Colon (tissue), 2 donors: ENCODE results near the gene PDGFA.

ENCODE experiments used
- FAIRE-seq: peaks from 2 replicates; lab custom pipeline; 2012; peaks lifted over from hg19 to GRCh38; lab: Jason Lieb, UNC
- donor health status: control.
- donor health status: control.

PDGFA gene

DNA sequence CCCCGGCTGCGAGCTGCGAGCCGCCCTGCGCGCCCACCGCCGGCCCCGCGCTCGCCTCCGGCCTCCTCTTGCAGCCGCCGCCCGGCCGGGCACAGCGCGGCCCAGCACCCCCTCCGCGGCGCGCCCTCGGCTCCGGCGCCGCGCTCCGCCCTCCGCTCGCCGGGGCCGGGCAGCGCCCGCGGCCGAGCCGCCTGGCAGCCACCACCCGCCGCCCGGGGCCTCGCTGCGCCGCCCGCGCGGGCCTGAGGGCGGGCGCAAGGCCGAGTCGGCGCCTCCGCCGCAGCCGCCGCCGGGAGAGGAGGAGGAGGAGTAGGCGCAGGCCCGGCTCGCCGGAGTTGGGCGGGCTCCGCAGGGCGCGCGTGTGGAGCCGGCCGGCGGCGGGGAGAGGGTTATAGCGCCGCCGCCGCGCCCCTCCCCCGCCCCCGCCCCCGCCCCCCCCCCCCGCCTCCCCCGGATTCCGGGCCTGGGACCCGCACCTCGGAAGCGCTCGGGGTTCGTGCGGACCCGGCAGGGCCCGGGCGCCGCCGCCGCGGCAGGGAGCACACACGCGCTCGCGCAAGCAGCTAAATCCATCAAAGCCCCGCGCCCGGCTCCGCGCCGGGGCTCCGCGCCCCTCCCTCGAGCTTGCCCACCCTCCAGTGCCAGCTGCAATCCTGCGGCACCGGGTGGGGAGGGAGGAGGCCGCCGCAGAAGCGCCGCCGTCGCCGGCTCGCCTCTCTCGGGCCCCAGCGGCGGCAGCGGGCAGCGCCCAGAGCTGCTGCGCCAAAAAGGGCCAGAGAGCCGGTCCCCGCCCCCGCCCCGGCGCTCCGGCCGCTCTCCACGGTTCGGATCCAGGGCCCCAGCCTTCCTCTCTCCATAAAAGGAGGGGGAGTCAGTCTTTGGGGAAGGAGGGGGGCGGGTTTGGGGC is at the start of gene PDGFA:
PDGFA (minus strand) TSS at position 363 of the 907 bp plus-strand sequence. CDS start 845 bp downstream, outside the sequence.
- FAIRE-seq, result no peak

- FAIRE-seq, result no peak
Observed at GRCh38 chr7:568031-568951, 48.6 kb upstream of the PDGFA start.

DNA sequence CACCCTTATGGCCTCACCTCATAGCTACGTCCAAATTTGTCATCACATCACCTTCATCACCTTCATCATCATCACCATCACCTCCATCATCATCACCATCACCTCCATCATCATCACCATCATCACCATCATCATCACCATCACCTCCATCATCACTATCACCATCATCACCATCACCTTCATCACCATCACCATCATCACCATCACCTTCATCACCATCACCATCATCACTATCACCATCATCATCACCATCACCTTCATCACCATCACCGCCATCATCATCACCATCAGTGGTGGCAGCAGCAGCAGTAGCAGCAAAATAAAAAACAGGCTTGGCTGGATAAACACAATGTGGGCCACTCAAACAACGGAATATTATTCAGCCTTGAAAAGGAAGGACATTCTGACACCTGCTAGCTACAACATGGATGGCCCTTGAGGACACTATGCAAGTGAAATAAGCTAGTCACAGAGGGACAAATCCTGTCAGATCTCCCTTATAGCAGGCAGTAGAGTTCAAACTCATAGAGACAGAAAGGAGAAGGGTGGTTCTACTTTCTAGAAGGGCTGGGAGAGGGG is 47.7 kb upstream of the PDGFA start:
- no peak for FAIRE-seq

DNA sequence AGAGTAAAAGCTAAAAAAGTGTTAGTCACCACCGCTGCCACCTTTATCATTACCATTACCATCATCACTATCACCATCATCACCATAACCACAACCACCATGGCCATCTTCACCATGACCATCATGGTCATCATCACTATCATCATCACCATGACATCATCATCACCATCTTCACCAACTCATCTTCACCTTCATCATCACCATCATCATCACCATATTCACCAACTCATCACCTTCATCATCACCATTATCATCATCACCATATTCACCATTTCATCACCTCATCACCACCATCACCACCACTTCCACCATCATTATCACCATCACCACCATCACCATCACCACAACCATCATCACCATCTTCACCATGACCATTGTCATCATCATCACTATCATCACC is 46.5 kb upstream of the PDGFA start:
- FAIRE-seq, result no peak

DNA sequence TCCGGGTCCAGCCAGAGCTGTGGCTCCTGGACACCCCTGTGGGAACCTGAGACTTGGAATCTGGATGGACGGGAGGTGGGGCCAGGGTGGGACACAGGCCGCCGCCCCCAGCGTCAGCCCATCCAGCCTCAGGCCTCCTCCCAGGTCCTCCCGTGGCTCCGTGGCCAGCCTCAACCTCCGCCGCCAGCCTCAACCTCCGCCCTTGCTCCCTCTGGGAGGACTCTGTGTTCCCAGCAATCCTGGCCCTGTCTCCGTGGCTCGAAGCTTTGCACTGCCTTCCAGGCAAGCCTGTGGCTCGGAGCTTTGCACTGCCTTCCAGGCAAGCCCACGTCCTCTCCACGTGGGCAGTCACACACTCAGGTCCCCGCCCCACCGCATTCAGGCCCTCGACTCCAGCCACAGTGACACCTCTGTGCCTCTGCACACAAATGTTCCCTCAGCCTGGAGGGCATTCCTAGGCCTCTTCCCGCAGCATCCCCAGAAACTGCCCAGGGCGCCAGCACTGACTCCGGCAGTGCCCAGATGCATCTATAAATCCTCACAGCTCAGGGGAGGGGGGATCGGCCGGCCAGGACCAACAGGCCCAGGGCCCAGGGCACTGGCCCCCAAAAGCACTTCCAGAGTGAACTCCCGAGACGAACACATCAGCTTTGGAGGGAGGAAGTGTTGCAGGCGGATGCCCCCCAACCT is 44.7 kb upstream of the PDGFA start:
- no peak for FAIRE-seq

DNA sequence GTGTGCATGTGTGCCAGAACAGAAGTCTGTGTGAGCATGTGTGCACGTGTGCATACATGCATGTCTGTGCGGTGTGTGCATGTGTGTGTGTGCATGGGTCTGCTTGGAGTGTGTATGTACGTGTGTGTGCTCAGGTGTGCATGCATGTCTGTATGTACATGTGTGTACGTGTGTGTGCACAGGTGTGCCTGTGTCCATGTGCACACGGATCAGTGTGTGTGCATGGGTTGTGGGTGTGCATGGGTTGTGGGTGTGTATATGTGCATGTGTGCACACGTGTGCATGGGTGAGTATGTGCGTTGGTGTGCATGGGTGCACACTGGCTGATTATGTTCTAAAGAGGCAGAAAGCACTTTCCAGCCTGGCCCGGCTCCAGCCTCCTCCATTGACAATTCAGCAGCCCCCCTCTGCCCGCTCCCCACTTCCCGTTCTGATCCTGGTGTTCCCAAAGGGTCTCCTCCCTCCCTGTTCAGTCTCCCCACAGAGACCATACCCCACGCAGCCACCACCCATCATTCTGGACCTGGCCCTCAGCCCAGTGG is 44.1 kb upstream of the PDGFA start:
- FAIRE-seq, result no peak

DNA sequence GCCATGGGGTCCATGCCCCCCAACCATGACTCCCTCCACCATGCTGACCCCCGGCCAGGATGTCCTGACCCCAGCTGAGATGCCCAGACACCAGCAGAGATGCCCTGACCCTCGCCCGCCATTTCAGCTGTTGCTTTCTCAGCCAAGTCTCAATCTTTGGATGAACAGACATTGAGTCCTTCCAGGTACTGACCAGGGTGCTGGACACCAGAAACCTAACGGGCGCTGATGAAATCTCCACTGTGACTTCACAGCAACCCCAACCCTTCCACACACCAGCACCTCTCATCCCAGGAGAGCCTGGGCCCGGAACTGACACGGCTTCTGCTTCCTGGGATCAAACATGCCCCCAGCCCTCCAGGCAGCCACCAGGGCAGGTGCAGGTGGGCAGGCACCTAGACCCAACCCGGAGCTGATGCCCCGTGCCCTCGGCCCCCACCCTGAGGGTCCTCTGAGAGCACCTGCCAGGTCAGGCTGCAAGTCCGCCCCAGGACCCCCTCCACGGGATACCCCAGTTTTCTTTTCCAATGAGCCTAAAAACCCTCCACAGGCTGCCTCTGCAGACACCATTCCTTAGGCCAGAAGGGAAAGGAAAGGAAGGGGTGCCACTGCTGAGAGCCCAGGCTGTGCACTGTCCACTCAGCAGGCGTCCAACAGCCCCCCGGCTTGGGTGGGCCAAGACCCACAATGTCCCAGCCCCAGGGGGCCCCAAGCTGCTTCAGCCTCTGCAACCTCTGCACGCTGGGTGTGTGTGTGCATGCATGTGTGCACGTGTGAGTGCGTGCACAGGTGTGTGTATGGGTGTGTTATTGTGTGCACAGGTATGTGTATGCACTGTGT is 43.4 kb upstream of the PDGFA start:
- no peak for FAIRE-seq

DNA sequence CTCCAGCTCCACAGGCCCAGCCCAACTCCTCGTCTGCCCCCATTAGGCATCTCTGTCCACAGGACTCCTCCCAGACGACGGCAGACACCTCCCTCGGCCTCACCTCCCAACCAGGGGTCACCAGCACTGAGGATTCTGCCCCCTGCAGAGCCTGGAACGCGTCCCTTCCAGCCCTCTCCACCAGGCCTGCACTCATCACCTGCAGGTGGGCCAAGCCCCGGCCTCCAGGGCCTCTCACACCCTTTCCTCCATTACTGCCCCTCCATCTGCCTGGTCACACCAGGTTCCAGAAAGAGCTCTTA is 42.7 kb upstream of the PDGFA start:
- no peak for FAIRE-seq

DNA sequence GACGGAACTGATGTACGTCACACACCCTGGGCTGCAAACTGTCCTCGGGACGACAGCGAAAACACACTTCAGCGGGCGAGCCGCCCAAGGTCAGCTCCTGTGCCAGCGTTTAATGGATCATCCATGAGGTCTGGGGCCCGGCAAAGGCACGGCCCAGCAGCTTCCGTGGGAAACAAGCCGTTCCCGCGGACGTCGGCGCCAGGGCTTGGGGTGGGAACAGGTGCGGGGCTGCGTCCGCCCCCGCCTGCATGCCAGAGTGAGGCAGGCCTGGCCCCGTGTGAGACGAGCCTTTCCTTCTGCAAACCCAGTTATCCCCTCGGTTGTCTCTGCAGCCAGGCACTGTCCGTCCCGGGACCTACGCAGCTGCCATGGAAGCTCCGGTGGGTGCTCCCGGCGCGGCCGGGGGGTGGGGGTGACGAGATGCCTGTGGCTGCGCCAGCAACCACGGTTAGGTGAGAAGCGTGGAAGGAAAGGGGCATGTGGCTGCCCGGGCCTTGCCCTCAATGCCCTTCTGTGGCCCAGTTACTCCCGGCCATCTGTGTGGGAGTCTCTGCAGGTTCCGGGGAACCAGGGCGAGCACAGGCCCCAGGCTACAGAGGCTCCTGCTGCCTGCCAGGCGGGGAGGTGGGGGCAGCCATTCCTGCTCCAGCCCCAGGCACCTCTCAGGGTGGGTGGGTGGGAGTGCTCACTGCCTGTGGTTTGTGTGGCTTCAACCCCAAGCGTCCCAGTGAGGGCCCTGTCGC is 42.2 kb upstream of the PDGFA start:
- no peak for FAIRE-seq

- no peak for FAIRE-seq
Observed at GRCh38 chr7:560966-561630, 41.5 kb upstream of the PDGFA start.

DNA sequence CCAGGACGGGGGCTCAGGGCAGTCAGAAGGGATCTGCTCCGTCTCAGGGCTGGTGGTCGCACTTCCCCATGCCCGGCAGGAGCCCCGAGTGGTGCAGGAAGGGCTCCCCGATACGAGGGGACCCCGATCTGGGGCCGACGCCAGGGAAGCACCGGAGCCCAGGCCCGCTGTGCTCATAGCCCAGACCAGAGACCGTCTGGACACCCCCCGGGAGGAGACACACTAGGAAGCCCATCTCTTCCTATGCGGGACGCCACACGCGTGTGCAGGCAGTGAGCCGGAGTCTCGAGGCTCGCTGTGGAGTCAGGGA is 39.7 kb upstream of the PDGFA start:
- FAIRE-seq, result no peak

GRCh38 chr7:557558-557881 is 37.9 kb upstream of the PDGFA start:
- no peak for FAIRE-seq

- FAIRE-seq, result no peak
Observed at GRCh38 chr7:556837-557557, 37.4 kb upstream of the PDGFA start.

- no peak for FAIRE-seq
Observed at GRCh38 chr7:556291-556826, 36.7 kb upstream of the PDGFA start.

DNA sequence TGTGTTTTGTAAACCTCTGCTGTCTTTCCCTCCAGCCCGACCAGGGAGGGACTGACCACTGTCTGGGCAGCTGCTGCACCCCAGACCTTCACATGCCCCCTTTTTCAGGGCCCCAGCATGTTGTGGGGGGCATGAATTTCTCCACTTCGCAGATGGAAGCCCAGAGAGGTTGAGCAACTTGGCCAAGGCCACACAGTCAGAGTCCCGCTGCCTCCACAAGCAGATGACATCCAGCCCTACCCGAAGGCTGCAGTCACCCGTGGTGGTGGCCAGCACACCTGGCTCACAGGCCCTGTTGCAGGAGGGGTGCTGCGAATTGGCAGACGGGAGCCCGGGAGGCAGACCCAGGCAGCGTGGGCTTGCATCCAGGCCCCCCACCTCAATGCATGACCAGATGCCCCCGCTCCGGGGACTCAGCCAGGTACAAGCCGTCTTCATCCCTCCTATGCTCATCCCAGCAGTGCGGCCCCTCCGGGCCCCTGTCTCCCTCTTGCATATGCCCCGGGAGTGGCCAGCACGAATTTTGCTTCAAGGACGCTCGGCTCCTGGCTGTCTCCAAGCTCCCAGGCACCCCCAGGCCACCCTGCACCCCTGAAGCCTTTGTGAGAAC is 36.0 kb upstream of the PDGFA start:
- FAIRE-seq, result no peak

- no peak for FAIRE-seq
Observed at GRCh38 chr7:553636-554111, 34.0 kb upstream of the PDGFA start.

- FAIRE-seq, result no peak
Observed at GRCh38 chr7:552868-553635, 33.4 kb upstream of the PDGFA start.
